Myocyte (in vitro differentiated cells): ENCODE data around the gene HOMER2. TPM values are rescaled to one million over a fixed set of nuclear protein-coding genes. Genes with fewer than 3 reads are reported as not detected.
"Not testable (repeated sequence)": the region's sequence is repeated elsewhere in the genome, so short reads cannot be mapped to it uniquely, and the experiment has no call there.

Experiments used
- DNase-seq: peaks from one replicate; pipeline ENCODE4 v3.0.0-alpha.2; 2012; ENCODE audit warnings: low read depth
- polyA plus RNA-seq: library from polyadenylated mRNA; unstranded; fragments of >200 nt; gene quantifications from one replicate; pipeline ENCODE4 v1.2.1, GENCODE V29; 2012; ENCODE audit warnings: missing spikeins
- total RNA-seq: library from RNA; depleted of rRNA; stranded (reverse); fragments of >200 nt; gene quantifications from 2 replicates; pipeline ENCODE4 v1.2.3, GENCODE V29; 2014

The HOMER2 gene
- 18.8 and 25.4 TPM in 2 replicates for total RNA-seq
- 21.5 TPM for polyA plus RNA-seq

GRCh38 chr15:82952158-82953081, at the start of gene HOMER2:
Gene HOMER2 (minus strand): TSS chr15:82952720. CDS start chr15:82952535, 185 bp downstream.
- peak; percentile 36 for DNase-seq

DNA sequence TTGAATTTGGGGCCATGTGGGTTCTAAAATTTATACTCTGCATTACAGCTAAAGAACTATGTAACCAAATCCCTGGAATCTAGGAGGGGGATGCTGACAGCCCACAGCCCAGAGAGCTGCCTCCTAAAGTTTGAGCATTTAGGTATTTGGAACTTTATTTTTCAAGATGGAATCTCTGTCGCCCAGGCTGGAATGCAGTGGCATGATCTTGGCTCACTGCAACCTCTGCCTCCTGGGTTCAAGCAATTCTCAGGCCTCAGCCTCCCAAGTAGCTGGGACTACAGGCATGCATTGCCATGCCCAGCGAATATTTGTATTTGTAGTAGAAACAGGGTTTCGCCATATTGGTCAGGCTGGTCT, 48.1 kb upstream of the HOMER2 start:
- DNase-seq = not testable (repeated sequence)

- DNase-seq = peak; percentile 59
Measured at GRCh38 chr15:82999905-83000671, 47.6 kb upstream of the HOMER2 start.

DNA sequence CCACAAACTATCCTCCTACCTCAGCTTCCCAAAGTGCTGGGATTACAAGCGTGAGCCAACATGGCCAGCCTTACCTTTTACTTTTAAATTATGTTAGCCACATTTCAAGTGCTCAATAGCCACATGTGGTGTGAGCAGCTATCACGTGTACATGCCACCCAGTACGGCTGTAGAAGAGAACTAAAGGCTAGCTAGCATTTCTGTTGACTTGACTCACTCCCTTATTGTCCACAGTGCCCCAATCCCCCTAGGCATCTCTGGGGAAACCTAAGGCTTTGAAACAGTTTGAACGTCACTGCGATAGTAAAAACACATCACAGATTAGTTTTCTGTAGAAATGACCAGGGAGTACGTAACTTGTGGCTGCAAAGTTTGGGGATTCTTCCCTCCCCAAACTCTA, 46.9 kb upstream of the HOMER2 start:
- no peak for DNase-seq

DNA sequence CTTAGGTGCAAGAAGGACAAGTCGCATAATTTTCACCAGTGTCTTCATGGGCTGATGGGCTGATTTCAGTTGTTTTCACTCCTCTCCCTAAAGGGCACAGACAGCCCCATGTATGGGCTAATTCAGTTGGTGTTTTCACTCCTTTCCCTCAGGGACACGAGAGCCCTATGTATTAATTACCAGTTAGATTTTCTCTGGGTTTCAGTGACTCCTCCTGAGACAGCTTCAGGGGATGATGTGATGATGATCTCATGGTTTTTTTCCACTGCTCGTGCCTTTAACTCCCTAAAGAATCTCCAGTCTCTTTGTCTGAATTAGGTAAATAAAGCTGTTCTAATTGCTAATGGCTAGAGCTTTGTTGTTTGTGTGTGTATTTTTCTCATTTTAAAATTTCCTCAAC, 43.4 kb upstream of the HOMER2 start:
- no peak for DNase-seq

- DNase-seq = no peak
Measured at GRCh38 chr15:82995076-82995475, 42.6 kb upstream of the HOMER2 start.

- DNase-seq = no peak
Measured at GRCh38 chr15:82993144-82993543, 40.6 kb upstream of the HOMER2 start.

GRCh38 chr15:82992436-82992998, 40.0 kb upstream of the HOMER2 start:
- DNase-seq = no peak

DNA sequence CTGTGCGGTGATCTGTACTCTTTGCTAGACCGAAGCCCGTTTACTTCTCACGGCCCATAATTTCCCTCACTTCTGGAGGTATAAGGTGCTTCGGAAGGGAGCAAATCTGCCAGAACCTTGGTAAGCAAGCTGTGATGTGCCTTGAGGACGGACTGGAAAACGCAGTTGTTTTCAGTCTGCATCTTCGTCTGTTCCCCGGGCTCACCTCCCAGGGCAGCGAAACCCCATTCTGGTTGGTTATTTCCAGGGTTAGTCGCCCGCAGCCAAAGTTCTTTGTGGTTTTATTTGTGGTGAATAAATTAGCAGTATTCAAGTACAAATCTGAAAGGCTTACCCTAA, 33.9 kb upstream of the HOMER2 start:
- DNase-seq = peak; percentile 40

DNA sequence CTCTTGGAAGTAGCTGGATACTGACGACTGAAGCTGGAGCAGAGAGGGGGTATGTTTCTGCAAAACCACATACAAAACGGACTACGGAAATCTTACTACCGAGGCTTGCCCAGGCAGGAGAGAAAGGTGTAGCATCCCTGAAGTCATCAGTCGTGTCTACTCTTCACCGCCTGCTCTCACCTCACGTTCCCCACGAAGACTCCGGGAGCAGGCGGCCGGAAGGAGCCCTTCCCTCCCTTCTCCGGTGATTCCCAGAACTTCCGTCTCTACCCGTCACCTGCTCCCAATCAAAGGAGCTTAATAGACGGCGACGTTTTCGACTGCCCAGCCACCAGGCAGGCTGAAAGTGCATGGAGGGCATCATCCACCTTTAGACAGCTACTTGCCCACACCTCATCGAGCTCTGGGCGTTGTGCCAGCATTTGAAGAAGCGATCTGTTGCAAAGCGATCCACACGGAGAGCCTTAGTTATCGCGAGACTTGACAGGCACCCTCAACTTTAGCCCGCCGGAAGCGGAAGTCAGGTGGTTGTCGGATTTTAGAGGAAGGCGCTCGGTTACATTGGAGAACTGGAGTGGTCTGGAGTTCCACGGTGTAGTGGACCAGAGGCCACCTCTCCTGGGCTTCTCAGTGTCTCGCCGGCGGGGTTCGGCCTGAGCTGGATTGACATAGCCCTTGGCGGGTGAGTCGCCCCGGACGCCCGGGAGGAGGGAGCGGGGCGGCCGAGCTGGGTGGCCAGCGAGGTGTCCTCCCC, 33.3 kb upstream of the HOMER2 start, which contains the start of gene RAMAC:
RAMAC (plus strand) TSS at position 523 of the 754 bp plus-strand sequence. CDS start 2,809 bp downstream, outside the sequence.
- DNase-seq = peak; percentile 98

DNA sequence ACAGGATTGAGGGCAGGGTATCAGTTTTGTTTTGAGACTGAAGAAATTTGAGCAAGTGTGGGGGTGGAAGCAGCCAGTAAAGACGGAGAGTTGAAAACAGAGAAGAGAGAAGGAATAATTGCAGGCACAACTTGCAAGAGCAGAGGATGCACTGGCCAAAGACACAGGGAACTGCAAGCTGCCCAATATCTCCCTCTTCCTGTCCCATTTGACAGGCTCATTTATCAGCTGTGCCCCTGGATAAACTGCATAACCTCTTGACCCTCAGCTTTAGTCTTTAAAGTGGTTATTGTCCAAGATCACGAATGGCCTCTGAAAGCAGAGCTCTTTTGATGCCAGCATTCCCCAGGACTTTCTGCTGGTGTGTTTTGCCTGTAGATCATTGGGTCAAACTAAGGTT, 28.5 kb upstream of the HOMER2 start:
- no peak for DNase-seq

GRCh38 chr15:82979726-82980125, 27.2 kb upstream of the HOMER2 start:
- DNase-seq = no peak

DNA sequence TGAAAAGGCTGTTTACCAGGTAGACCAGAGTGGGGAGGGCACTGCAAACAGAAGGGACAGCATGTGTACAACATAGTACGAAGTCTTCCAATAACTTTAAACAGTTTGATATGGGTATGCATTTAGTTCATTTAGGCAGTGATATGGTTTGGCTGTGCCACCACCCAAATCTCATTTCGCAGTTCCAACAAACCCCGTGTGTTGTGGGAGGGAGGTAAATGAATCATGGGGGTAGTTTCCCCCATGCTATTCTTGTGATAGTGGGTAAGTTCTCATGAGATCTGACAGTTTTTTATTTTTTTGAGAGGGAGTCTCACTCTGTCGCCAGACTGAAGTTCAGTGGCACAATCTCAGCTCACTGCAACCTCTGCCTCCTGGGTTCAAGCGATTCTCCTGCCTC, 25.9 kb upstream of the HOMER2 start:
- DNase-seq = no peak

DNA sequence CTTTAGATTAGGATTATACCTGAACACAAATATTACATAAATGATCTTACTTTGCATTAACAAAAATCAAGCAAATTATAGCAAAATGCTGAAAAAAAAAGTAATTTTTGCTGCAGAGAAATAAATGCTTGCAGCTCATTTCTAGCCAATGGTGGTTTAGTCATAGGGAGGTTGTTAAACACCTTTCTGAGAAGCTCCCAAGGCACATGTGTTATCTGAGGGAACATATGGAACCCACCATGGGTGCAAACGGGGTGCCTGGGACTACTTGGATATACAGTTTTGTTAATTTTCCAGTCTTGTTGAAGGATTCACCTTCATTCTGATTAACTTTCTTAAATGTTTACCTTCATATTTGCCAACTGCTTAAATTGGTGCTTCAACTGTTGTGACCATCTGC, 24.6 kb upstream of the HOMER2 start:
- DNase-seq = no peak

DNA sequence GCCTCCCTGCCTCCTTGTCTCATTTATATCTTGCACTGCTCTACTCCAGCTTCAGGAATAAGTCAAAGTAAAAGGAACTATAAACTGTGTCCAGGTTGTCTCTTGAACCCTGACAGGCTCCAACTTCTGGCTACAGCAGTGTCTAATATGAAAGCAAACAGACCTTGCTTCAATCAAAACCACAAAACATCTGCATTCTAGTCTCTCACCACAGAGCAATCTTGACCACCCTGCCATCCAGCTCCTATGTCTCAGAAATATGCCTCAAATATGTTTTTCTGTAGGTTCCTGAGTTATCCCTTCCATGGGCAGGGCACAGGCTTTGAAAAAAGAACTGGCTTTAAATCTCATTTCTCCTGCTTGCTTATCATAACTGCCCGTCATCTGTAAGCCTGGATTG, 20.5 kb upstream of the HOMER2 start:
- no peak for DNase-seq

DNA sequence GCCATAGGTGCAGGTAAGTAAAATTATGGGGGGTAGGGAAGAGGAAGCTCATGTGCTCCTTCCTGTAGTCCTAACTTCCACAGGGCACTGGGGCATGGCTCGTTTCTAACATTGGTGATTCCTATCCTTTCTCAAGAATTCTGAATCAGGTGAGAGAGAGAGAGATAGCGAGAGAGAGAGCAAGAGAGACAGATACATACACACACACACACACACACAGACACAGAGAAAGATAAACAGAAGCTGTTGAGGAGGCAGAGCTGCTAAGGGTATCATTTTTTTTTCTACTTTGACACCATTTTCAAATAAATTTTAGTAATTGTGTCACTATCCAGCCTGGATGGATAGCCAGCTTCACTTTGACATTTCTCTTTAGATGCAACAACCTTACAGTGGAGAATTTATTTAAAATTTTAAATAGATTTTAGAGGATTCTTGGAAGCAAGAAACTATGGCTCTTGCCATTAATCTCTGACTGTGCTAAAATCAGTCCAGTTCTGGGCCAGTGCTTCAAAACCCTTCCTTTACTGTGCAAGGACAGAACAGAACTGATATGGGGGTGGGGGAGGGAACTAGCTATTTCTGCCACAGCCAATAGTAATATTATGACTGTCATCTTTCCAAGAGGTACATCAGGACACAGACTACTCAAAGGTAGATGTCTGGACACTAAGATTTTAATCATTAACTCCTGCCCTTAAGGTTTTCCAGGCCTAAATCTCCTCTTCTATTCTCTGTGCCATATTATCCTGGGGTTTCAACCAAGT, 18.9 kb upstream of the HOMER2 start:
- no peak for DNase-seq

DNA sequence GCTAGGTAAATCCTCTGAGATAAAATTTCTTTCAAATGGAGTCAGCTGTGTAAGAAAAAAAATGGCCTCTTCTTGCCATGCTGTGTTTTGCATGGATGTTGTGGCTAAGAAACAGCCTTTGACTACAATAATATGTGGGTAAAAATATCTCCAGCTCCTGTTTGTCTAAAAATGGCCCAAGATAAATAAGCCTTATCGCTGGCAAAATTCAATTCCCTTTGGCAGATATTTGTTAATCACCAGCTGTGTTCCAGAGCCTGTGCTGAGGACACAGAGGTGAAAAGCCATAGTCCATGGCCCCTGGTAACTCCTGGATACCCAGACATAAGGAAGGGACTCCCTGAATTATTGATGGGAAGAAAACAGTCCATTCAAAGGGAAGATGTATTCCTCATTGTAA, 18.2 kb upstream of the HOMER2 start:
- DNase-seq = no peak

DNA sequence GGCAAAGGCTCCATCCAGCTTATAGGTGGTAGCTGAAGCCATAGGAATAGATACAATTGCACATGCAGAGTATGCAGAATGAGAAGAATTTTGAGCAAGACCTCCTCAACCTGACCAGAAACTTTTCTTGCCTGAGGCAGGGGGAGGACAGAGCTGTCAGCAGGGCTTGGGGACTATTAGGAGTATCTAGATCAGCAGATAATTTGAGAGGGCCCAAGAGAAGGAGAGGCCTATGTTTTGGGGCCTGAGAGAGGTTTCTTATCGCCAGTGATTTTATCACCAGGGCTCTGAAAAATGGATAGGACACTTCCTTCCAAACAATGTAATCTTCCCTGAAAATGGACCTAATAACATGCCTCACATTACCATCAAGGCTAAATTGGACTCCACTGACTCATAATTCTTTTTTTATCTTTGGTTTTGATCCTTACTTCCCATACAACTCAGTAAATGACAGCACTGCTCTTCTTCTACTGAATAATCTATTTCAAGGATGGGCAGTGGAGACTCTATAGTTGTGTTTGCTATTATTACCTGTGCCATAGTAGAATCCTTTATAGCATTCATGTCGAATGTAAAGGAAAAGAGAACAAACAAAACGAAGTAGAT, 17.7 kb upstream of the HOMER2 start:
- DNase-seq = peak; percentile 53

GRCh38 chr15:82969353-82969752, 16.8 kb upstream of the HOMER2 start:
- no peak for DNase-seq

GRCh38 chr15:82968066-82968465, 15.5 kb upstream of the HOMER2 start:
- peak; percentile 78 for DNase-seq
